Thyroid gland (tissue), 4 donors: ENCODE results near the gene KSR1.

Experiments used
- CTCF ChIP-seq, 6 experiments: fragments of 200-600 bp in 3 of 6; fragments of 450-650 bp in 3 of 6; sonication (generic) in 3 of 6; IDR thresholded peaks; one replicate each; pipeline ENCODE4 v1.5.1; 2016 to 2019; ENCODE audit warnings: antibody characterized with exemption in 6 of 6, mild to moderate bottlenecking in 2 of 6, inconsistent platforms in 1 of 6, moderate library complexity in 1 of 6
- POLR2A ChIP-seq, 2 donors: fragments of 450-650 bp; IDR thresholded peaks; one replicate each; pipeline ENCODE4 v1.6.1; 2017; ENCODE audit warnings: antibody characterized with exemption in 2 of 2, mild to moderate bottlenecking in 2 of 2, moderate library complexity in 1 of 2

DNA sequence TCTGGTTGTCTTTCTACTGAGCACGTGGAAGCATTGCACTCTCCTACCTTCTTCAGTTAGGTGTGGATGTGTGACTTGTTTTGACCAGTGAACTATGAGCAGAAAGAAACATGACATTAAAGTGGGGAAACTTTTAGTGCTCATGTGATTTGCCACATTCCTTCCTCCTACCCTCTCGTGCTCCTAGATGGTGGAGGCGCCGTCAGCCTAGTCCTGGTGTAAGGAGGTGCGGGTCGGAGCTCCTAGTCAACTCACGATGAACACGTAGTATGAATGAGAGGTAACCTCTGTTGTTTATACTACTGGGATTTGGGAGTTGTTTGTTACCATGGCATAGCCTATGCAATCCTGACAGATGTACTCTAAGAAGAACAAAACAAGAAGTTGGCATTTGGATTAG lies 47.4 kb downstream of the KSR1 start:
- TF ChIP-seq POLR2A (IDR thresholded peaks at IDR 0.05) (no peak), CTCF (IDR thresholded peaks at IDR 0.05) (no peak)
